22Rv1 (cell line): ENCODE results near the gene BCL2L2.
A peak's percentile ranks its signal among the peaks of the same experiment; 100 is the strongest.

Source experiments
- ZFX ChIP-seq: fragments of 450-650 bp; IDR thresholded peaks from 2 replicates; pipeline ENCODE4 v1.6.1; 2017; ENCODE audit warnings: antibody characterized with exemption, borderline replicate concordance
- TF ChIP-seq, protein P1 (sequence below): fragments of 450-650 bp; IDR thresholded peaks from 2 replicates; pipeline ENCODE4 v1.5.1; 2017; ENCODE audit warnings: mild to moderate bottlenecking

DNA sequence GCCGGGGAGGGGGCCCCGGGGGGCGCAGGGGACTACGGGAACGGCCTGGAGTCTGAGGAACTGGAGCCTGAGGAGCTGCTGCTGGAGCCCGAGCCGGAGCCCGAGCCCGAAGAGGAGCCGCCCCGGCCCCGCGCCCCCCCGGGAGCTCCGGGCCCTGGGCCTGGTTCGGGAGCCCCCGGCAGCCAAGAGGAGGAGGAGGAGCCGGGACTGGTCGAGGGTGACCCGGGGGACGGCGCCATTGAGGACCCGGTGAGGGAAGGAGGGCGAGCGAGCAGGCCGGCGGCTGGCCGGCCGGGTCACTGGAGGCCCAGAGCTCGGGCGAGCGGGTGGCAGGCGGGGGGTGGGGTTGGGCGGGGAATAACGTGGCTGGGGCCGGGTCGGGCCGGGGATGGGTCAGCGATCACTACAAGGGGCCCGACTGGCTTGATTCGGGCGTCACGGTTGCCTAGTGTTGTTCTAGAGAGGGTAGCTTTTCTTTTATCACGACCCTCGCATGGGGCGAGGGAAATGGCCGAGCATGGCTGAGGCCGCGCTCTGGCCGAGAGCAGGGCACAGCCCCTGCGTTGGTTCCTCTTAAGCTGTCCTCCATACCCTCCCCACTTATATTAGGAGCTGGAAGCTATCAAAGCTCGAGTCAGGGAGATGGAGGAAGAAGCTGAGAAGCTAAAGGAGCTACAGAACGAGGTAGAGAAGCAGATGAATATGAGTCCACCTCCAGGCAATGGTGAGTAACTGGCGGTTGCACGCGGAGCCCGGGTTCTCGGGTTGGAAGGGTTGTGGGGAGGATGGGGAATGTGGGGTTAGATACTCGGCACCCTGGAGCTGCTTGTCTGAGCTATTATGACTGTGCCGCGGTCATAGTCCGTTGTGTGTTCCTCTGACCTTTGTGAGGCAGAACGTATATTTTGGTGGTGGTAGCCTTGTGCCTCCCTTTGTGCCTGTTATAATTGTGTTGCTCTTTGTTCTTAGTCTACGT, 15.2 kb downstream of the BCL2L2 start:
- TF ChIP-seq, protein P1, sequence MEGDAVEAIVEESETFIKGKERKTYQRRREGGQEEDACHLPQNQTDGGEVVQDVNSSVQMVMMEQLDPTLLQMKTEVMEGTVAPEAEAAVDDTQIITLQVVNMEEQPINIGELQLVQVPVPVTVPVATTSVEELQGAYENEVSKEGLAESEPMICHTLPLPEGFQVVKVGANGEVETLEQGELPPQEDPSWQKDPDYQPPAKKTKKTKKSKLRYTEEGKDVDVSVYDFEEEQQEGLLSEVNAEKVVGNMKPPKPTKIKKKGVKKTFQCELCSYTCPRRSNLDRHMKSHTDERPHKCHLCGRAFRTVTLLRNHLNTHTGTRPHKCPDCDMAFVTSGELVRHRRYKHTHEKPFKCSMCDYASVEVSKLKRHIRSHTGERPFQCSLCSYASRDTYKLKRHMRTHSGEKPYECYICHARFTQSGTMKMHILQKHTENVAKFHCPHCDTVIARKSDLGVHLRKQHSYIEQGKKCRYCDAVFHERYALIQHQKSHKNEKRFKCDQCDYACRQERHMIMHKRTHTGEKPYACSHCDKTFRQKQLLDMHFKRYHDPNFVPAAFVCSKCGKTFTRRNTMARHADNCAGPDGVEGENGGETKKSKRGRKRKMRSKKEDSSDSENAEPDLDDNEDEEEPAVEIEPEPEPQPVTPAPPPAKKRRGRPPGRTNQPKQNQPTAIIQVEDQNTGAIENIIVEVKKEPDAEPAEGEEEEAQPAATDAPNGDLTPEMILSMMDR: peak; percentile 5; the same call in 1 of the 2 replicates
- no peak for TF ChIP-seq ZFX
